KG1 (cell line): ENCODE measurements around the gene HOXA13.

Experiments
- DNase-seq: peaks from one replicate; lab custom pipeline; 2025; lab: John Stamatoyannopoulos, UW

The HOXA13 gene

GRCh38 chr7:27199849-27200760, at the start of gene HOXA13:
HOXA13 (minus strand) TSS chr7:27200091; CDS start chr7:27200077, 14 bp downstream.
- DNase-seq = no peak

GRCh38 chr7:27248911-27249723, 49.2 kb upstream of the HOXA13 start:
- DNase-seq = no peak

- no peak for DNase-seq
These were observed 48.5 kb upstream of the HOXA13 start for GRCh38 chr7:27248427-27248806.

- DNase-seq = no peak
These were observed 47.8 kb upstream of the HOXA13 start for GRCh38 chr7:27247452-27248426.

- no peak for DNase-seq
These were observed 47.1 kb upstream of the HOXA13 start for GRCh38 chr7:27247000-27247399.

- no peak for DNase-seq
These were observed 46.2 kb upstream of the HOXA13 start for GRCh38 chr7:27245798-27246691.

GRCh38 chr7:27245124-27245797, 45.4 kb upstream of the HOXA13 start:
- DNase-seq = no peak

- no peak for DNase-seq
These were observed 44.7 kb upstream of the HOXA13 start for GRCh38 chr7:27244488-27245123.

GRCh38 chr7:27243340-27244163, 43.7 kb upstream of the HOXA13 start:
- DNase-seq = no peak

GRCh38 chr7:27242555-27243339, 42.9 kb upstream of the HOXA13 start, which contains the start of gene EVX1:
EVX1 (plus strand) TSS chr7:27242802; CDS start chr7:27243031, 229 bp downstream.
- no peak for DNase-seq

- DNase-seq = no peak
These were observed 42.3 kb upstream of the HOXA13 start for GRCh38 chr7:27242154-27242553.

GRCh38 chr7:27241189-27242056, 41.5 kb upstream of the HOXA13 start:
- DNase-seq = no peak

GRCh38 chr7:27240015-27240731, 40.3 kb upstream of the HOXA13 start:
- no peak for DNase-seq

GRCh38 chr7:27239387-27240014, 39.6 kb upstream of the HOXA13 start:
- no peak for DNase-seq

GRCh38 chr7:27238979-27239386, 39.1 kb upstream of the HOXA13 start:
- no peak for DNase-seq
